OCI-LY7 (cell line): ENCODE measurements around the gene STON2. TPM values are rescaled to one million over a fixed set of nuclear protein-coding genes. Genes with fewer than 3 reads are reported as not detected.

ENCODE experiments used
- BruUV-seq: library from RNA; stranded (reverse); fragments of 400-500 nt; replicated peaks from 2 replicates; lab custom pipeline; 2021; lab: Mats Ljungman, UMichigan
- CTCF ChIA-PET: fragments of 300-600 bp; sonication (Branson Sonifier 250); formaldehyde crosslinking; loops from one replicate; lab custom pipeline; 2022; ENCODE audit warnings: antibody characterized with exemption; ENCODE audit not compliant: unreplicated experiment; lab: Charles Lee
- POLR2A ChIA-PET: fragments of 300-600 bp; sonication (Branson Sonifier 250); formaldehyde crosslinking; loops from one replicate; lab custom pipeline; 2022; ENCODE audit warnings: antibody characterized with exemption; lab: Charles Lee
- DNase-seq: peaks from one replicate; pipeline ENCODE4 v3.0.0-alpha.2; 2015; ENCODE audit warnings: low spot score
- H2AFZ ChIP-seq: fragments of 200-600 bp; sonication (generic), shearing (Covaris generic); 2 replicates; pipeline ENCODE4 v1.6.1; 2014; ENCODE audit warnings: mild to moderate bottlenecking, antibody characterized with exemption, low read length, moderate library complexity
- H3K27ac ChIP-seq: fragments of 200-600 bp; sonication (generic); 2 replicates; pipeline ENCODE4 v1.5.1; 2014; ENCODE audit warnings: mixed run types, low read depth, mild to moderate bottlenecking, moderate library complexity, low read length, inconsistent platforms; ENCODE audit not compliant: poor library complexity, severe bottlenecking
- H3K36me3 ChIP-seq: fragments of 200-600 bp; sonication (generic); 2 replicates; pipeline ENCODE4 v1.6.1; 2014; ENCODE audit warnings: mild to moderate bottlenecking, antibody characterized with exemption, low read length, moderate library complexity, mixed read lengths; ENCODE audit not compliant: insufficient read depth
- H3K4me1 ChIP-seq: fragments of 200-600 bp; sonication (generic); 2 replicates; pipeline ENCODE4 v1.5.1; 2014; ENCODE audit warnings: mild to moderate bottlenecking, low read length; ENCODE audit not compliant: insufficient read depth, poor library complexity, severe bottlenecking
- H3K4me2 ChIP-seq: fragments of 200-600 bp; sonication (generic); 2 replicates; pipeline ENCODE4 v1.6.1; 2014; ENCODE audit warnings: mild to moderate bottlenecking, low read length
- H3K4me3 ChIP-seq: fragments of 200-600 bp; sonication (generic); 2 replicates; pipeline ENCODE4 v1.5.1; 2014; ENCODE audit warnings: mild to moderate bottlenecking, low read depth, low read length; ENCODE audit not compliant: poor library complexity, severe bottlenecking
- H3K79me2 ChIP-seq: fragments of 200-600 bp; sonication (generic); 2 replicates; pipeline ENCODE4 v1.6.1; 2016; ENCODE audit warnings: low read depth, mild to moderate bottlenecking, low read length, moderate library complexity, mixed read lengths; ENCODE audit not compliant: insufficient read depth
- H3K9me2 ChIP-seq: fragments of 200-600 bp; sonication (generic); 2 replicates; pipeline ENCODE4 v1.6.1; 2016; ENCODE audit warnings: mild to moderate bottlenecking, low read length, mixed read lengths; ENCODE audit not compliant: insufficient read depth
- H3K9me3 ChIP-seq: fragments of 200-600 bp; sonication (generic); 2 replicates; pipeline ENCODE4 v1.6.1; 2014; ENCODE audit warnings: mild to moderate bottlenecking, mixed run types, low read length, mixed read lengths
- H4K20me1 ChIP-seq: fragments of 200-600 bp; sonication (generic); 2 replicates; pipeline ENCODE4 v1.6.1; 2014; ENCODE audit warnings: mild to moderate bottlenecking, antibody characterized with exemption, low read length, moderate library complexity, mixed read lengths; ENCODE audit not compliant: insufficient read depth
- EZH2phosphoT487 ChIP-seq: fragments of 200-600 bp; sonication (generic); IDR thresholded peaks from 2 replicates; pipeline ENCODE4 v1.6.1; 2018; ENCODE audit warnings: low read depth, borderline replicate concordance, mild to moderate bottlenecking, mixed run types, antibody characterized with exemption, low read length, moderate library complexity, mixed read lengths
- intact Hi-C: fragments of 100-400 bp; cut with micrococcal nuclease; formaldehyde crosslinking; loops from one replicate; pipeline ENCODE4 v1.10.0; 2022; ENCODE audit not compliant: unreplicated experiment
- total RNA-seq, 2 experiments: library from RNA; depleted of rRNA in 1 of 2; stranded (reverse); fragments of >200 nt in 1 of 2; shearing (Covaris generic) in 1 of 2; gene quantifications; 2 replicates each; pipeline ENCODE4 v1.2.3, GENCODE V29; 2014 to 2022
- TF ChIP-seq, protein P1 (sequence below): fragments of 200-600 bp; sonication (generic); conservative IDR thresholded peaks from 2 replicates; pipeline ENCODE4 v1.5.1; 2014; ENCODE audit warnings: mild to moderate bottlenecking, antibody characterized with exemption, low read length, moderate library complexity, mixed read lengths

STON2 gene
- total RNA-seq, 2 experiments from 2014 or later: 0.25 TPM; not detected in 1

- Histone ChIP-seq H3K4me2 (no peak overlapping the region), H2AFZ (peak overlapping the region; percentile 85; the same call in 1 of the 2 replicates), H3K4me3 (no peak overlapping the region), H3K27ac (no peak overlapping the region), H4K20me1 (no peaks in the 10 kb centered on the region), H3K9me2 (no peaks in the 10 kb centered on the region), H3K36me3 (no peaks in the 10 kb centered on the region), H3K9me3 (no peaks in the 10 kb centered on the region), H3K4me1 (peaks cover 26% of the 10 kb centered on the region), H3K79me2 (no peaks in the 10 kb centered on the region)
- POLR2A ChIA-PET: interaction anchor here (0.6 to 1.5 kb wide), 4 partner anchors 9 to 291 kb away, joined by 3 to 4 read pairs (median 3); partner anchors contain the start of gene SEL1L
- peak; percentile 71 for DNase-seq
- TF ChIP-seq EZH2phosphoT487: no peak
- TF ChIP-seq, protein P1, sequence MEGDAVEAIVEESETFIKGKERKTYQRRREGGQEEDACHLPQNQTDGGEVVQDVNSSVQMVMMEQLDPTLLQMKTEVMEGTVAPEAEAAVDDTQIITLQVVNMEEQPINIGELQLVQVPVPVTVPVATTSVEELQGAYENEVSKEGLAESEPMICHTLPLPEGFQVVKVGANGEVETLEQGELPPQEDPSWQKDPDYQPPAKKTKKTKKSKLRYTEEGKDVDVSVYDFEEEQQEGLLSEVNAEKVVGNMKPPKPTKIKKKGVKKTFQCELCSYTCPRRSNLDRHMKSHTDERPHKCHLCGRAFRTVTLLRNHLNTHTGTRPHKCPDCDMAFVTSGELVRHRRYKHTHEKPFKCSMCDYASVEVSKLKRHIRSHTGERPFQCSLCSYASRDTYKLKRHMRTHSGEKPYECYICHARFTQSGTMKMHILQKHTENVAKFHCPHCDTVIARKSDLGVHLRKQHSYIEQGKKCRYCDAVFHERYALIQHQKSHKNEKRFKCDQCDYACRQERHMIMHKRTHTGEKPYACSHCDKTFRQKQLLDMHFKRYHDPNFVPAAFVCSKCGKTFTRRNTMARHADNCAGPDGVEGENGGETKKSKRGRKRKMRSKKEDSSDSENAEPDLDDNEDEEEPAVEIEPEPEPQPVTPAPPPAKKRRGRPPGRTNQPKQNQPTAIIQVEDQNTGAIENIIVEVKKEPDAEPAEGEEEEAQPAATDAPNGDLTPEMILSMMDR: peak; percentile 94
- intact Hi-C loops: loop anchor here (1.0 kb wide), 2 partner anchors 184 to 195 kb away; no protein-coding TSS in a partner anchor
- no TSS peak for BruUV-seq
- CTCF ChIA-PET: interaction anchor here (0.6 to 1.6 kb wide), 4 partner anchors 45 to 201 kb away, joined by 3 to 4 read pairs (median 4); no protein-coding TSS in a partner anchor
Measured at GRCh38 chr14:81269100-81269978, 130.8 kb downstream of the STON2 start.

DNA sequence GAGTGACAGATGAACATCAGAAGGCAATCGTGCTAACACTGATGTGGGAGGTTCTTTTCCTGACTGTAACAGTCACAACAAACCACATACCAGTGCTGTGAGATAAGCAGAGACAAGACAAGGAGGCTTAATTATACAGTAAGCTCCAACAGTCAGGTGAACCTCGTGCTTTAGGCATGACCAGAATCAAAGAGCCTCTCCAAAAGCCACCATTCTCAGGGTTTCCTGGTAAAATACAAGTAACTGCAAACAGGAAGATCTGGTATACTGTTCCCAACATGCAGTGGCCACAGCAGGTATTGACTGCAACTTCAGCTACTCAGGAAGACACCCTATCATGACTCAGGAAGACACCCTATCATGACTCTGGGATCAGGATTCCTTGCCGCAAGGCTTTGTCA is 132.1 kb downstream of the STON2 start:
- Histone ChIP-seq H3K4me2 (no peak overlapping the region), H4K20me1 (no peaks in the 10 kb centered on the region), H3K9me3 (no peaks in the 10 kb centered on the region), H2AFZ (peak overlapping the region; percentile 85; the same call in 1 of the 2 replicates), H3K4me1 (peaks cover 26% of the 10 kb centered on the region), H3K4me3 (no peak overlapping the region), H3K9me2 (no peaks in the 10 kb centered on the region), H3K36me3 (no peaks in the 10 kb centered on the region), H3K27ac (no peak overlapping the region), H3K79me2 (no peaks in the 10 kb centered on the region)
- ChIA-PET POLR2A (interaction anchor here (1.5 kb wide), 1 partner anchor 266 kb away, joined by 3 read pairs; the partner anchor contains the start of gene SEL1L), CTCF (no interaction called here)
- DNase-seq: peak; percentile 39
- no peak for TF ChIP-seq EZH2phosphoT487
- TF ChIP-seq, protein P1: peak; percentile 26; the same call in 1 of the 2 replicates
- intact Hi-C loops: no loop called here
- BruUV-seq: no TSS peak
